GOT3 (cell line): ENCODE measurements around the gene NACC2.
"Not testable (repeated sequence)": the region's sequence is repeated elsewhere in the genome, so short reads cannot be mapped to it uniquely, and the experiment has no call there.

ENCODE experiments used
- DNase-seq: peaks from one replicate; lab custom pipeline; 2025; ENCODE audit warnings: mixed read lengths; lab: John Stamatoyannopoulos, UW

The NACC2 gene

DNA sequence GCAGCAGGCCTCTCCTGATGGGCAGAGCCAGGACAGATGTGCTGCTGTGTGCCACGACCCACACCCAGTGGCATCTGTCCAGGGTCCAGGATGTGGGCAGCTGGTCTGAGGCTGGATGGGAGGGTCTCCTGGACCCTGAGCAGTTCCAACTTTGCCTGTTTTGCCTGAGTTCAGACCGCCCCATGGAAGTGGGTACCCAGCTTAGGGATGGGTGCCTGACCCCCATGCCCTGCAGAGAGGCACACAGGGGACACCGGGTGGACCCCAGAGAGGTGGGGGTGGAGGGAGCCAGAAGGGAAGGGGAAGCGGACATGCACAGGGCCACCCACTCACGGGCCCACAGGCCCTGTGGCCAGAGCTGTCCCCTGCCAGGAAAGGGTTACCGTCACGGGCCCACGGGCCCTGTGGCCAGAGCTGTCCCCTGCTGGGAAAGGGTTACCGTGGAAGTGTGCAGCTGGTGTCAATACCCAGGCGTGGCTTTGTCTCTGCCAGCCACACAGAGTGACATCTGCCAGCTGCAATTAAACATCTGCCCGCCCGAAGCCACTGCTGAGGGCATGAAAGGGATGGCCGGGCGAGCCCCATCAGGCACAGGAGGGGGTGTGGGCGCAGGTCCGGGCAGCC lies 50.0 kb downstream of the NACC2 start:
- DNase-seq, result no peak

GRCh38 chr9:136044207-136044970 lies 50.7 kb downstream of the NACC2 start:
- DNase-seq, result no peak

- no peak for DNase-seq
These were observed 51.6 kb downstream of the NACC2 start for GRCh38 chr9:136043441-136043991.

GRCh38 chr9:136042541-136042940 lies 52.5 kb downstream of the NACC2 start:
- no peak for DNase-seq

DNA sequence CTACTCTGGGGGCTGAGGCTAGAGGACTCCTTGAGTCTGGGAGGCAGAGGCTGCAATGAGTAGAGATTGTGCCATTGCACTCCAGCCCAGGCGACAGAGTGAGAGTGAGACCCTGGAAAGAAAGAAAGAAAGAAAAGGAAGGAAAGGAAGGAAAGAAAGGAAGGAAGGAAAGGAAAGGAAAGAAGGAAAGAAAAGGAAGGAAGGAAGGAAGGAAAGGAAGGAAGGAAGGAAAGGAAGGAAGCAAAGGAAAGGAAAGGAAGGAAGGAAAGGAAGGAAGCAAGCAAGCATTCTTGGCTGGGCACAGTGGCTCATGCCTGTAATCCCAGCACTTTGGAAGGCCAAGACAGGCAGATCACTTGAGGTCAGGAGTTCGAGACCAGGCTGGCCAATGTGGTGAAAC lies 54.2 kb downstream of the NACC2 start:
- not testable (repeated sequence) for DNase-seq

- DNase-seq, result no peak
These were observed 55.6 kb downstream of the NACC2 start for GRCh38 chr9:136039488-136039887.

DNA sequence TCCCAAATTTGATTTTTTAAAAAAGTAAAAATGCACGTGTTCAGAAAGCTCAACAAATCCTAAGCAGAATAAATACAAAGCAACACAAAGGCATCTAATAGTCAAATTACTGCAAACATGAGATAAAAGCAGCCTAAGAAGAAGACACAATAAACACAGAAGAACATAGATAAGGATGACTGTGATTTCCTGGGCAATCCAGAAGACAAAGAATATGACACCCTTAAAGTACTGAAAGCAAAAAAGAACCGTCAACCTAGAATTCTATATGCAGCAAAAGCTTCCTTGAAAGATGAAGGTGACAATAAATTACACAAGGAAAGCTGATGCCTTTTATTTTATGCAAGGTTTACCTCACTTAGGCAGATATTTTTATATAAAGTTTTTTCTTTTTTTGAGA lies 58.2 kb downstream of the NACC2 start:
- no peak for DNase-seq

DNA sequence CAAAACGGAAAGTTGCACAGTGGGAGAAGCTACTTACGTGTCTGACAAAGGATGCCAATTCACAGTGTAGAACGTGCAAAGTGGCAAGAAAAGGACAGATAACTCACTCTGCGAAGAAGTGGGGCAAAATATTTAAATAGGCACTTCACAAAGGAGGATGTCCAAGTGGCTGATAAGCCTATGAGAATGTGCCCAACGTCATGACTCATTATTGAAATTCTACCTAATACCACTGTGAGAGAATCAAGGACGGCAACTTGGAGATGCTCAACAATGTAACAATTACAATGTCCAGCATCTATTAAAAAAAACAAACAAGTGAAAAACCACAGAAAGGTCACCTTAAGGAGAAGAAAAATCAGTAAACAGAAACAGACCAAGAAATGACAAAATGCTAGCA lies 59.0 kb downstream of the NACC2 start:
- DNase-seq, result no peak

GRCh38 chr9:136031741-136032730 lies 63.1 kb downstream of the NACC2 start:
- no peak for DNase-seq

GRCh38 chr9:136031094-136031493 lies 64.0 kb downstream of the NACC2 start:
- DNase-seq, result no peak

DNA sequence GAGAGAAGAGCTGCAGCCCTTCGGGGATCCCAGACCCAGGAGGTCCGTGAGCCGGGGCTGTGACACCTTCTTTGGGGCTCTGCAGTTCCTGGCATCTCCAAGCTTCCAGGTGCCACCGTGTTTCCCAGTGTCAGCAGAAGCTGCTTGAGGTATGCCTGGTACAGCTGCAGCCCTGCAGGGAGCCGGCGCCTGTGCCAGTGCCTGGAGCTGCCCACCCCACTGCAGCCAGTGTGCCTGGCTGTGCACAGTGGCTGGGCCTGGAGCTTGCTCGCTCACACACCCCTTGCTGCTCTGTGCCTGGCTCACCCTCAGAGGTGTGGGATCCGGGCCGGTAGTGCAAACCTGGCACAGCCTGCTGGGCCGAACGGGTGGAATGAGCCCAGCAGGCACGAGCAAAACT lies 65.5 kb downstream of the NACC2 start:
- DNase-seq, result no peak

DNA sequence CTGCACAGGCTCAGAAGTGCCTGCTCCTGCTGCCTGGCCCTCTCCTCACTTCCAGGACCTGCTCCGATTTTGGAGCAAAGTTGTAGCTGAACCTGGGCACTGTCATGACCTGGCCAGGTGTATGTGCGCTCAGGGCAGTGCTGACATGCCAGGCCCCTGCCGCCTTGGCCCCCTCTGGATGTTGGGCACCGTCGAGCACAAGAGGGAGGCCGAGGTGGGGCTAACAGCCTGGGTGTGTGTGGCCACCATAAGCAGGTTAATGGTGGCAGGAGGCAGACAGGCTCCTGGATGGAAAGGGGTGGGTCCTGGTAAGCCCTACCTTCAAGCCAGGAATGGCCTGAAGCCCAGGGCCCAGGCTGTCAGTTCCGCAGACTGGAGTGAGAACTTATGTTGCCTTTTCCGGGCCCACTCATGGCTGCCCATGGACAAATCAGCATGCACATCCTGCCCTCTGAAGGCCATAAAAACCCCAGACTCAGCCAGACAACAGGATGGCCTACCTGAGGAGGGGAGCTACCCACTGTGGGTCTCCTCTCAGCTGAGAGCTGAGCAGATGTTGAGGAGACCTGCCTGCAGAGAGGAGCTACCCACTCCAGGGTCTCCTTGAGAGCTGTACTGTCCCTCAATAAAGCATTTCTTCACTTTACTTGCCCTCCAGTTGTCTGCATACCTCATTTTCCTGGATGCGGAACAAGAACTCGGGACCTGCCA lies 66.2 kb downstream of the NACC2 start:
- DNase-seq, result no peak

GRCh38 chr9:136026943-136027289 lies 68.2 kb downstream of the NACC2 start:
- not testable (repeated sequence) for DNase-seq

DNA sequence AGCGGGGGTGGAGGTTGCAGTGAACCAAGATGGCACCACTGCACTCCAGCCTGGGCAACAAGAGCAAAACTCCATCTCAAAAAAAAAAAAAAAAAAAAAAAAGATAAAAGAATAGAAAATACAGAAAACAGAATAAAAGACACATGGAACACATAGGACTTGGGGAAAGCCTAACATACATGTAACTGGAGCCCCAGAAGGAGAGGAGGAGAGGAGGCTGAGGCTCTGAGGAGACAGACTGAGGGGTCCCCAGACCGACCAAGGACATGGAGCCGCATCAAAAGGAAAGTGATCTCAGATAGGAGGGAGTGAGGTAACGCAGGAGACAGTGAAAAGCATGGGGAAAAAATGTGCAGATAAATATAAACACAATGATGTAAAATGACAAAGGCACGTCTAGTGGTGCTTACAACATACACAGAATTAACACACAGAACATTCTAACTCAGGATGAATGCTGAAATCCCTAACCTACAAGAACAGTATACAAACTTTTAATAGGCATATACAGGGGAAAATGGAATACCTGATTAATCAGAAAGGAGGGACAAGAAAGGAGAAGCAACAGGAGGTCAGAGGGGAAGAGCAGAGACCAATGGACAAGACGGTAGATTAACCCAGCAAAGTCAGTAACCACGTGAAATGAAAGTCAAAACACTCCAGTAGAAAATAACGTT lies 68.7 kb downstream of the NACC2 start:
- DNase-seq, result no peak

GRCh38 chr9:136025481-136025880 lies 69.6 kb downstream of the NACC2 start:
- DNase-seq, result no peak

GRCh38 chr9:136024696-136025316 lies 70.3 kb downstream of the NACC2 start:
- no peak for DNase-seq

DNA sequence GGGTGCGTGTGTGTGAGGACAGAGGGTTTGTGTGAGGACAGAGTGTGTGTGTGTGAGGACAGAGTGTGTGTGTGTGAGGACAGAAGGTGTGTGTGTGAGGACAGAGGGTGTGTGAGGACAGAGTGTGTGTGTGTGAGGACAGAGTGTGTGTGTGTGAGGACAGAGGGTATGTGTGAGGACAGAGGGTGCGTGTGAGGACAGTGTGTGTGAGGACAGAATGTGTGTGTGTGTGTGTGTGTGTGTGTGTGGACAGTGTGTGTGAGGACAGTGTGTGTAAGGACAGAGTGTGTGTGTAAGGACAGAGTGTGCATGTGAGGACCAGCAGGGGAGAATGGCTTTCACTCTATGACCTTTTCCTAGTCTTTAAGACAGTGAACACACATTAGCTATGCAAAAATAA lies 70.8 kb downstream of the NACC2 start:
- no peak for DNase-seq

- DNase-seq, result no peak
These were observed 71.5 kb downstream of the NACC2 start for GRCh38 chr9:136023410-136024225.

DNA sequence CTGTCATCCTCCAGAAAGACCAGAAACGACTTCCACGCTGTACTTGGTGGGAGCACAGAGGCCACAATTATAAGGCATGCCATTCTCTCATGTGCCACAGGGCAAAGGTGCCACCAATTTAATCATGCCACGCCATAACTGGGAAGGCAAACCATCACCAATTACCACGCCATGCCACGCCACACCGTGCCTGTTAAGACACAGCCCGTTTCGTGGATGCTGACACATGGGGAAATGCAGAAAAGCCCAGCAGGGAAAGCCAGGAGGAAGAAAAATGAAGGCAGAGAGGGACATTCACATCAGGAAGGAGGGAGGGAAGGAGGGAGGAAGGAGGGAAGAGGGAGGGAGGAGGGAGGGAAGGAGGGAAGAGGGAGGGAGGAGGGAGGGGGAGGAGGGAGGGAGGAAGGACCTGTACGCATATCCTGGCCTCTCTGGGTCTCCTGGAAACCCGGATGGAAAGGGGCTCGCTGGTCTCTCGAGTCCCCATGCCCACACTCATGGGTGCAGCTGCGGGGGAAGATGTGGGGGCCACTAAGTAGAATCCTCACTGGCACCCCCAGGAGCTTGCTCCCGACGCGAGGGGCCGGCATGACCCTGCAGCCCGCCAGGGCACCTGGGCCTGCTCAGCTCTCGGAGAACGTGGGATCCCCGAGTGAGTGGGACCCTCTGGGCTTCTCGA lies 72.2 kb downstream of the NACC2 start:
- no peak for DNase-seq
